ENCODE results near the gene OR2G2. TPM values are rescaled to one million over a fixed set of nuclear protein-coding genes. Genes with fewer than 3 reads are reported as not detected.

The OR2G2 gene
- total RNA-seq, 1 experiment from 2014 or later = not detected

DNA sequence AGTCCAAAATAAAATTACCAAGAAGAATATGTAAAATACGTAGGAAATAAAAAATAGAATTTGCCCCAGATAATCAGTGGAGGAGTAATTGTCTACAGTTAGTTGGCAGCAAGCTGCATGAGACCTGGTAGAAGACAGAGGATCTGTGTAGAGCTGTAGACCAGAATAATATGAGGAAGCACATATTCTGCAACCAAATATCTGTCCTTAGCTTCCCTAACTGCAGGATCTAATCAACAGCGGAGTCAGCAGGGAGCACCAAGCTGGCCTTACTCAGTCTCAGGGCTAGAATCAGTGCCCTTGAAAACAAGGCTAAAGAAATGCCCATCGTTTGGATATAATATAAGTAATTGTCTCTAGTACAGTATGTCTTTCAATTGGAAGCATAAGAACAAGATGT is 45.3 kb upstream of the OR2G2 start:
- POLR2A ChIA-PET = no interaction called here
- H3K9me3 ChIP-seq (ENCODE audit: control insufficient read depth, insufficient read depth, low read depth, low read length) = no peaks in the 10 kb centered on the region
- no peak for DNase-seq (ENCODE audit: low read depth, low spot score)

DNA sequence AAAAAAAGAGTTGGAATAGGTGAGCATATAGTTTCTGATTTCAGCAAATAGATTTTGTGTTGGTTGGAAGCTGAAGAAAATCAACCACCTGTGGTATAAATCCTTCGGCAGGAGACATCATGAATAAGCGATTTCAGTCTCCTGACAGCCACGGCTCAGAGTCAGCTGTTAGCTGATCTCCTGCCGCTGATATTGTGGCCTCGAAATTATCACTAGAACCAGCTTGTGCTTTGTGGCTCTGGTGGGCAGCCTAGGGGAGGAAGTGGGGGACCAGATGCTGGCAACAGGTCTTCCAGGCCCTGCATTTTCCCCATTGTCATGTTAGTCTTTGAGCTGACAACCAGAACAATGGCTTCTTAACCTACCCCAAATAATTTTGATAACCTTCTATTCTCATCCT is 40.1 kb upstream of the OR2G2 start:
- H3K4me1 ChIP-seq (ENCODE audit: control insufficient read depth, insufficient read depth, low read length) = no peaks in the 10 kb centered on the region
- no peaks in the 10 kb centered on the region for H3K36me3 ChIP-seq (ENCODE audit: control insufficient read depth, insufficient read depth, low read length)
- H3K27me3 ChIP-seq (ENCODE audit: control insufficient read depth, insufficient read depth, low read length) = no peaks in the 10 kb centered on the region
- BruUV-seq (replicated peaks) = no TSS peak
- H3K4me3 ChIP-seq (ENCODE audit: low read depth in 2 of 2, low read length in 2 of 2) = no peak overlapping the region
- no peaks in the 10 kb centered on the region for H3K9me3 ChIP-seq (ENCODE audit: control insufficient read depth, insufficient read depth, low read depth, low read length)
- POLR2A ChIA-PET = no interaction called here
- in situ Hi-C loops (cut with HindIII; ENCODE audit: low pct_unique_long_range_greater_than_20kb, low sequenced_read_pairs) (no loop called here), intact Hi-C loops (cut with micrococcal nuclease; ENCODE audit: unreplicated experiment) (no loop called here)
- ATAC-seq = no peak
- TF ChIP-seq, protein P1, sequence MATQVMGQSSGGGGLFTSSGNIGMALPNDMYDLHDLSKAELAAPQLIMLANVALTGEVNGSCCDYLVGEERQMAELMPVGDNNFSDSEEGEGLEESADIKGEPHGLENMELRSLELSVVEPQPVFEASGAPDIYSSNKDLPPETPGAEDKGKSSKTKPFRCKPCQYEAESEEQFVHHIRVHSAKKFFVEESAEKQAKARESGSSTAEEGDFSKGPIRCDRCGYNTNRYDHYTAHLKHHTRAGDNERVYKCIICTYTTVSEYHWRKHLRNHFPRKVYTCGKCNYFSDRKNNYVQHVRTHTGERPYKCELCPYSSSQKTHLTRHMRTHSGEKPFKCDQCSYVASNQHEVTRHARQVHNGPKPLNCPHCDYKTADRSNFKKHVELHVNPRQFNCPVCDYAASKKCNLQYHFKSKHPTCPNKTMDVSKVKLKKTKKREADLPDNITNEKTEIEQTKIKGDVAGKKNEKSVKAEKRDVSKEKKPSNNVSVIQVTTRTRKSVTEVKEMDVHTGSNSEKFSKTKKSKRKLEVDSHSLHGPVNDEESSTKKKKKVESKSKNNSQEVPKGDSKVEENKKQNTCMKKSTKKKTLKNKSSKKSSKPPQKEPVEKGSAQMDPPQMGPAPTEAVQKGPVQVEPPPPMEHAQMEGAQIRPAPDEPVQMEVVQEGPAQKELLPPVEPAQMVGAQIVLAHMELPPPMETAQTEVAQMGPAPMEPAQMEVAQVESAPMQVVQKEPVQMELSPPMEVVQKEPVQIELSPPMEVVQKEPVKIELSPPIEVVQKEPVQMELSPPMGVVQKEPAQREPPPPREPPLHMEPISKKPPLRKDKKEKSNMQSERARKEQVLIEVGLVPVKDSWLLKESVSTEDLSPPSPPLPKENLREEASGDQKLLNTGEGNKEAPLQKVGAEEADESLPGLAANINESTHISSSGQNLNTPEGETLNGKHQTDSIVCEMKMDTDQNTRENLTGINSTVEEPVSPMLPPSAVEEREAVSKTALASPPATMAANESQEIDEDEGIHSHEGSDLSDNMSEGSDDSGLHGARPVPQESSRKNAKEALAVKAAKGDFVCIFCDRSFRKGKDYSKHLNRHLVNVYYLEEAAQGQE (IDR thresholded peaks at IDR 0.05; ENCODE audit: insufficient read depth in 1 of 2, low read depth in 2 of 2, low read length in 1 of 2) = no peak
- no peak for TF ChIP-seq POLR2AphosphoS5 (IDR thresholded peaks at IDR 0.05; ENCODE audit: low read depth, low read length)
- TF ChIP-seq SIN3A (IDR thresholded peaks at IDR 0.05; ENCODE audit: borderline replicate concordance, insufficient read depth, low read depth, low read length) = no peak
- TF ChIP-seq TCF7L2 (IDR thresholded peaks at IDR 0.05; ENCODE audit: low read depth, low read length) = no peak
- TF ChIP-seq, protein P2, sequence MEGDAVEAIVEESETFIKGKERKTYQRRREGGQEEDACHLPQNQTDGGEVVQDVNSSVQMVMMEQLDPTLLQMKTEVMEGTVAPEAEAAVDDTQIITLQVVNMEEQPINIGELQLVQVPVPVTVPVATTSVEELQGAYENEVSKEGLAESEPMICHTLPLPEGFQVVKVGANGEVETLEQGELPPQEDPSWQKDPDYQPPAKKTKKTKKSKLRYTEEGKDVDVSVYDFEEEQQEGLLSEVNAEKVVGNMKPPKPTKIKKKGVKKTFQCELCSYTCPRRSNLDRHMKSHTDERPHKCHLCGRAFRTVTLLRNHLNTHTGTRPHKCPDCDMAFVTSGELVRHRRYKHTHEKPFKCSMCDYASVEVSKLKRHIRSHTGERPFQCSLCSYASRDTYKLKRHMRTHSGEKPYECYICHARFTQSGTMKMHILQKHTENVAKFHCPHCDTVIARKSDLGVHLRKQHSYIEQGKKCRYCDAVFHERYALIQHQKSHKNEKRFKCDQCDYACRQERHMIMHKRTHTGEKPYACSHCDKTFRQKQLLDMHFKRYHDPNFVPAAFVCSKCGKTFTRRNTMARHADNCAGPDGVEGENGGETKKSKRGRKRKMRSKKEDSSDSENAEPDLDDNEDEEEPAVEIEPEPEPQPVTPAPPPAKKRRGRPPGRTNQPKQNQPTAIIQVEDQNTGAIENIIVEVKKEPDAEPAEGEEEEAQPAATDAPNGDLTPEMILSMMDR (IDR thresholded peaks at IDR 0.05) = no peak
- CTCF ChIA-PET = no interaction called here
- DNase-seq (ENCODE audit: low read depth, low spot score) = no peak
- H3K27ac ChIP-seq (ENCODE audit: low read length) = no peak overlapping the region

More for the DNA sequence above, 45.3 kb upstream of the OR2G2 start:
- in situ Hi-C loops (cut with HindIII; ENCODE audit: low pct_unique_long_range_greater_than_20kb, low sequenced_read_pairs) = no loop called here
- CTCF ChIA-PET = interaction anchor here (0.5 kb wide), 1 partner anchor 19 kb away, joined by 9 read pairs; no protein-coding TSS in a partner anchor
- no TSS peak for BruUV-seq (replicated peaks)
- H3K4me3 ChIP-seq (ENCODE audit: low read depth in 2 of 2, low read length in 2 of 2) = no peak overlapping the region
- ATAC-seq = no peak
- H3K4me1 ChIP-seq (ENCODE audit: control insufficient read depth, insufficient read depth, low read length) = no peaks in the 10 kb centered on the region
- no peak overlapping the region for H3K27ac ChIP-seq (ENCODE audit: low read length)
- H3K36me3 ChIP-seq (ENCODE audit: control insufficient read depth, insufficient read depth, low read length) = no peaks in the 10 kb centered on the region
- TF ChIP-seq SIN3A (IDR thresholded peaks at IDR 0.05; ENCODE audit: borderline replicate concordance, insufficient read depth, low read depth, low read length) (no peak), POLR2AphosphoS5 (IDR thresholded peaks at IDR 0.05; ENCODE audit: low read depth, low read length) (no peak), TCF7L2 (IDR thresholded peaks at IDR 0.05; ENCODE audit: low read depth, low read length) (no peak)
- TF ChIP-seq, protein P2 (IDR thresholded peaks at IDR 0.05) = no peak
- TF ChIP-seq, protein P1 (IDR thresholded peaks at IDR 0.05; ENCODE audit: insufficient read depth in 1 of 2, low read depth in 2 of 2, low read length in 1 of 2) = no peak
- intact Hi-C loops (cut with micrococcal nuclease; ENCODE audit: unreplicated experiment) = no loop called here
- no peaks in the 10 kb centered on the region for H3K27me3 ChIP-seq (ENCODE audit: control insufficient read depth, insufficient read depth, low read length)

Data from Panc1 (cell line).